ENCODE data around the gene MRM2.
"Not testable (repeated sequence)": the region's sequence is repeated elsewhere in the genome, so short reads cannot be mapped to it uniquely, and the experiment has no call there.

The MRM2 gene

DNA sequence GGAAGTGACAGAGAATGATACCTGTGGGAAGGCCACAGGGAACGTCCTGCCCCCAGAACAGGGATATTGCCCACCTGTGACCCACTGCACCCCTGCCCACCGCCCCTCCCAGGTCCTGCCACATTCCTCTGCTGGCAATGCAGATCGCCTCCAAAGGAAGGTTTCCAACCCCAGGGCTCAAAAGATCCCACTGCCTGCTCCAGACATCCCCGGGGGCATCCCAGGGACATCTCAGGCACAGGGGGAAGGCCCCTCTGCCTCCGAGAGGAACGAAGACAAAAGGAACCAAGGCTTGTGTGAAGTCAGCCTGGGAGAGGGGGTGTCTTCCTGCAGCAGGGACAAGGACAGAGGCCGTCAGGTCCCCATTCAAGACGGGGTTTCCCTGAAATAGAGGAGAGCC is 28.5 kb upstream of the MRM2 start:
- no peak for TF ChIP-seq CTCF (IDR thresholded peaks at IDR 0.05; ENCODE audit: borderline replicate concordance, control extremely low read depth, extremely low read depth, insufficient read depth, missing control alignments)
- no peak for DNase-seq (ENCODE audit: low spot score)
- in situ Hi-C loops (cut with MboI; ENCODE audit: low sequenced_read_pairs, unreplicated experiment): no loop called here

DNA sequence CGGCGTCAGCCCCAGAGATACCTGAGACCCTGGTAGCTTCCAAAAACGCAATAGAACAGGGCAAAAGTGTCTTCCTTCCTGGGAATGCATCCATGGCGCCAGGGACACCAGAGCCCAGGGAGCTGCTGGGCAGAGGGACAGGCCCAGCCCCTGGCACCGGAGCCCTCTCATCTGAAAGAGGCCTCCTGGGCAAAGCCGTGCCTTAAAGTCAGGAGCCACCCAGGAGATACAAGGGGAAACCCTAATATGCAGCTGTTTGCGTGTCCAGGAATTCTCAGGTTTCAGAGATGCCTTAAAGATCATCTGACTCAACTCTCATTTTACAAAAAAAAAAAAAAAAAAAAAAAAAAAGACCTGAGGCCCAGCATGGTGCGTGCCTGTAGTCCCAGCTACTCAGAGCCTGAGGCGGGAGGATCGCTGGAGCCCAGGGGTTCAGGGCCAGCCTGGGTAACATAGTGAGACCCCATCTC is 28.0 kb upstream of the MRM2 start:
- DNase-seq (ENCODE audit: low spot score): no peak
- TF ChIP-seq CTCF (IDR thresholded peaks at IDR 0.05; ENCODE audit: borderline replicate concordance, control extremely low read depth, extremely low read depth, insufficient read depth, missing control alignments): no peak
- in situ Hi-C loops (cut with MboI; ENCODE audit: low sequenced_read_pairs, unreplicated experiment): no loop called here

- DNase-seq (ENCODE audit: low spot score); in situ Hi-C loops (cut with MboI; ENCODE audit: low sequenced_read_pairs, unreplicated experiment): not testable (repeated sequence)
Observed at GRCh38 chr7:2269089-2269990, 27.3 kb upstream of the MRM2 start.

GRCh38 chr7:2266911-2267310 is 24.9 kb upstream of the MRM2 start:
- no peak for DNase-seq (ENCODE audit: low spot score)
- no peak for TF ChIP-seq CTCF (IDR thresholded peaks at IDR 0.05; ENCODE audit: borderline replicate concordance, control extremely low read depth, extremely low read depth, insufficient read depth, missing control alignments)
- in situ Hi-C loops (cut with MboI; ENCODE audit: low sequenced_read_pairs, unreplicated experiment): no loop called here

GRCh38 chr7:2264158-2264557 is 22.2 kb upstream of the MRM2 start:
- in situ Hi-C loops (cut with MboI; ENCODE audit: low sequenced_read_pairs, unreplicated experiment): no loop called here
- DNase-seq (ENCODE audit: low spot score): no peak
- TF ChIP-seq CTCF (IDR thresholded peaks at IDR 0.05; ENCODE audit: borderline replicate concordance, control extremely low read depth, extremely low read depth, insufficient read depth, missing control alignments): no peak

DNA sequence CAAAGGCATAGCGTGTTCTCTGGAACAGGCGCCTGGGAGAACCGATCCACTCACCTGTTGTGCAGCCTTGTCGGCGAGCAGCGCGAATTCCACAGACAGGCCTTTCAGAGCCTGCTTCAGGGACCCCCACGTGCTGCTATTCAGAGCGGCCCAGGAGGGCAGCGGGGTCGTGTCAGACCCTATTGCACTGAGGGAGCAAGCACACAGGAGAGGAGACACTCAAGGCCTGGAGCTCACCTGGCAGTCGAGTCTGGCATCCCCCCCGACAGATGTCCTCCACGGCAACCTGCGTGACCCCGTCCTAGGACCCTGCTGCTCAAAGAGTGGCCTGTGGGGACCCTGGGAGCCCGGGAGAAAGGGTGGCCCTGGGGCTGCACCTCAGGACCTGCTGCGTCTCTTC is 21.2 kb upstream of the MRM2 start:
- no peak for DNase-seq (ENCODE audit: low spot score)
- TF ChIP-seq CTCF (IDR thresholded peaks at IDR 0.05; ENCODE audit: borderline replicate concordance, control extremely low read depth, extremely low read depth, insufficient read depth, missing control alignments): no peak
- in situ Hi-C loops (cut with MboI; ENCODE audit: low sequenced_read_pairs, unreplicated experiment): no loop called here

GRCh38 chr7:2261611-2262010 is 19.6 kb upstream of the MRM2 start:
- TF ChIP-seq CTCF (IDR thresholded peaks at IDR 0.05; ENCODE audit: borderline replicate concordance, control extremely low read depth, extremely low read depth, insufficient read depth, missing control alignments): no peak
- in situ Hi-C loops (cut with MboI; ENCODE audit: low sequenced_read_pairs, unreplicated experiment): no loop called here
- DNase-seq (ENCODE audit: low spot score): peak; percentile 75
